HepG2 (cell line): ENCODE data around the gene SCYL1. TPM values are rescaled to one million over a fixed set of nuclear protein-coding genes. Genes with fewer than 3 reads are reported as not detected.

ENCODE experiments used
- ATAC-seq: fragments of 200-7000 bp; cut with Tn5 transposase; 3 replicates; pipeline ENCODE4 v1.9.1; 2020; ENCODE audit warnings: mild to moderate bottlenecking, moderate library complexity
- BruUV-seq: library from RNA; stranded (reverse); fragments of 400-500 nt; replicated peaks from 2 replicates; lab custom pipeline; 2021; lab: Mats Ljungman, UMichigan
- CTCF ChIA-PET: fragments of 300-600 bp; formaldehyde crosslinking; extraction: SDS; loops from one replicate; lab custom pipeline; 2021; ENCODE audit warnings: low total read pairs, inconsistent platforms, low intra/inter-chr PET ratio; lab: Yijun Ruan, JAX
- POLR2A ChIA-PET: fragments of 350-600 bp; sonication (Branson Sonifier 250); formaldehyde crosslinking; loops from one replicate; lab custom pipeline; 2020; ENCODE audit warnings: antibody characterized with exemption, inconsistent platforms; lab: Yijun Ruan, JAX
- DNase-seq: peaks from one replicate; pipeline ENCODE4 v3.0.0-alpha.2; 2015; ENCODE audit warnings: low spot score
- FAIRE-seq: peaks from 3 replicates; lab custom pipeline; 2011; peaks lifted over from hg19 to GRCh38; lab: Jason Lieb, UNC
- H2AFZ ChIP-seq: one replicate; pipeline ENCODE4 v1.6.1; 2011; ENCODE audit warnings: low read length, inconsistent platforms
- H3K27ac ChIP-seq: fragments of 300-600 bp; 3 replicates; pipeline ENCODE4 v1.8.0; 2011; ENCODE audit warnings: mixed run types, mild to moderate bottlenecking, mixed read lengths, low read length, inconsistent platforms; ENCODE audit not compliant: insufficient read depth; ENCODE audit errors: extremely low read length
- H3K27me3 ChIP-seq, 2 experiments: fragments of 200-600 bp in 1 of 2; 2 replicates in 1 of 2; 3 replicates in 1 of 2; pipeline versions ENCODE4 v1.6.0 to v1.8.0; 2011; ENCODE audit warnings: low read length in 2 of 2, mild to moderate bottlenecking in 2 of 2, moderate library complexity in 2 of 2, inconsistent platforms in 1 of 2; ENCODE audit not compliant: insufficient read depth in 2 of 2, control insufficient read depth in 1 of 2
- H3K36me3 ChIP-seq, 2 experiments: fragments of 200-600 bp in 1 of 2; replicated peaks in 1 of 2; 2 replicates in 1 of 2; 3 replicates in 1 of 2; pipeline versions ENCODE4 v1.5.1 to v1.8.0; 2011; ENCODE audit warnings: low read length in 2 of 2, inconsistent platforms in 1 of 2; ENCODE audit not compliant: insufficient read depth in 2 of 2, control insufficient read depth in 1 of 2
- H3K4me1 ChIP-seq: 2 replicates; pipeline ENCODE4 v1.5.1; 2012; ENCODE audit warnings: low read length, inconsistent platforms; ENCODE audit not compliant: insufficient read depth
- H3K4me2 ChIP-seq: 2 replicates; pipeline ENCODE4 v1.6.0; 2011; ENCODE audit warnings: low read depth, low read length, inconsistent platforms
- H3K4me3 ChIP-seq, 3 experiments: fragments of 200-600 bp in 1 of 3; sonication (generic), shearing (Covaris generic) in 1 of 3; replicated peaks in 1 of 3; 2 replicates each; pipeline ENCODE4 v1.5.1; 2011 to 2016; ENCODE audit warnings: low read length in 3 of 3, inconsistent platforms in 2 of 3, low read depth in 2 of 3, mild to moderate bottlenecking in 2 of 3, control low read depth in 1 of 3, mixed read lengths in 1 of 3; ENCODE audit not compliant: insufficient read depth in 1 of 3
- H3K79me2 ChIP-seq: one replicate; pipeline ENCODE4 v1.6.1; 2011; ENCODE audit warnings: low read length, inconsistent platforms; ENCODE audit not compliant: insufficient read depth
- H3K9ac ChIP-seq: 2 replicates; pipeline ENCODE4 v1.6.0; 2011; ENCODE audit warnings: mild to moderate bottlenecking, low read depth, low read length, inconsistent platforms; ENCODE audit not compliant: insufficient read depth
- H3K9me3 ChIP-seq: 2 replicates; pipeline ENCODE4 v1.5.1; 2012; ENCODE audit warnings: mild to moderate bottlenecking, low read length
- H4K20me1 ChIP-seq: 2 replicates; pipeline ENCODE4 v1.6.0; 2011; ENCODE audit warnings: inconsistent platforms, mild to moderate bottlenecking, low read length, moderate library complexity; ENCODE audit not compliant: insufficient read depth
- CEBPG ChIP-seq: IDR thresholded peaks from 2 replicates; pipeline ENCODE4 v1.6.1; 2016
- ETV6 ChIP-seq: sonication (generic); formaldehyde crosslinking; conservative IDR thresholded peaks from 2 replicates; pipeline ENCODE4 v1.4.0; 2020; ENCODE audit warnings: missing genetic modification reagents
- KDM5B ChIP-seq: sonication (generic); formaldehyde crosslinking; IDR thresholded peaks from 2 replicates; pipeline ENCODE4 v1.4.0; 2020; ENCODE audit warnings: missing genetic modification reagents, mild to moderate bottlenecking, borderline replicate concordance
- PRDM15 ChIP-seq: sonication (generic); formaldehyde crosslinking; IDR thresholded peaks from 2 replicates; pipeline ENCODE4 v1.4.0; 2020; ENCODE audit warnings: missing genetic modification reagents
- TEAD3 ChIP-seq: optimal IDR thresholded peaks from 2 replicates; pipeline ENCODE3; 2016; ENCODE audit warnings: borderline replicate concordance
- ZBTB2 ChIP-seq: sonication (generic); formaldehyde crosslinking; IDR thresholded peaks from 2 replicates; pipeline ENCODE4 v1.8.0; 2022; ENCODE audit warnings: low read depth, missing genetic modification reagents
- ZNF337 ChIP-seq: sonication (generic); formaldehyde crosslinking; IDR thresholded peaks from 2 replicates; pipeline ENCODE4 v1.5.1; 2020; ENCODE audit warnings: missing genetic modification reagents, low read depth, mild to moderate bottlenecking, borderline replicate concordance
- ZNF589 ChIP-seq: sonication (generic); formaldehyde crosslinking; conservative IDR thresholded peaks from 2 replicates; pipeline ENCODE4 v1.8.0; 2022; ENCODE audit warnings: mild to moderate bottlenecking, moderate library complexity, missing genetic modification reagents
- ZNF598 ChIP-seq: sonication (generic); formaldehyde crosslinking; IDR thresholded peaks from 2 replicates; pipeline ENCODE4 v1.5.1; 2020; ENCODE audit warnings: mild to moderate bottlenecking, missing genetic modification reagents, borderline replicate concordance
- WGBS: methylation state at CpG from one replicate; pipeline ENCODE4 v1.1.6; 2017; ENCODE audit warnings: low lambda C conversion rate; 5-methylcytosine and 5-hydroxymethylcytosine counted together
- in situ Hi-C: cut with HindIII; loops from 2 replicates; pipeline ENCODE4 v1.10.0; 2017; ENCODE audit warnings: low pct_unique_long_range_greater_than_20kb; ENCODE audit not compliant: extremely low pct_ligation_motif_present
- intact Hi-C: fragments of 100-400 bp; cut with micrococcal nuclease; formaldehyde crosslinking; loops from one replicate; pipeline ENCODE4 v1.10.0; 2022; ENCODE audit not compliant: unreplicated experiment
- polyA plus RNA-seq, 8 experiments: library from polyadenylated mRNA; depleted of rRNA in 3 of 8; stranded (reverse) in 7 of 8; unstranded in 1 of 8; fragments of >200 nt; fragmentation: Illumina TruSeq in 4 of 8; extraction: Trizol in 4 of 8; gene quantifications; 2 replicates each; pipeline versions ENCODE4 v1.2.1 to v1.2.3, GENCODE V29; 2011 to 2016; ENCODE audit warnings: low read depth in 4 of 8, missing spikeins in 1 of 8, mixed read lengths in 1 of 8; ENCODE audit not compliant: insufficient read depth in 1 of 8
- total RNA-seq, 5 experiments: library from RNA; depleted of rRNA; stranded (reverse); fragments of >200 nt; fragmentation: Illumina TruSeq; extraction: Trizol; gene quantifications; 2 replicates each; pipeline ENCODE4 v1.2.3, GENCODE V29; 2016; ENCODE audit warnings: low read depth in 1 of 5
- TF ChIP-seq, protein P1 (sequence below): sonication (generic); formaldehyde crosslinking; IDR thresholded peaks from 2 replicates; pipeline ENCODE4 v1.8.0; 2022; ENCODE audit warnings: mild to moderate bottlenecking, missing genetic modification reagents, moderate library complexity
- TF ChIP-seq, protein P2 (sequence below): sonication (generic); formaldehyde crosslinking; IDR thresholded peaks from 2 replicates; pipeline ENCODE4 v1.4.0; 2020; ENCODE audit warnings: mild to moderate bottlenecking, missing genetic modification reagents

The SCYL1 gene
- total and polyA plus RNA-seq, 2 of the 13 experiments (the other 11 are each of a cell fraction or from before 2014, with no cell fraction given): 65.9 to 103 TPM

DNA sequence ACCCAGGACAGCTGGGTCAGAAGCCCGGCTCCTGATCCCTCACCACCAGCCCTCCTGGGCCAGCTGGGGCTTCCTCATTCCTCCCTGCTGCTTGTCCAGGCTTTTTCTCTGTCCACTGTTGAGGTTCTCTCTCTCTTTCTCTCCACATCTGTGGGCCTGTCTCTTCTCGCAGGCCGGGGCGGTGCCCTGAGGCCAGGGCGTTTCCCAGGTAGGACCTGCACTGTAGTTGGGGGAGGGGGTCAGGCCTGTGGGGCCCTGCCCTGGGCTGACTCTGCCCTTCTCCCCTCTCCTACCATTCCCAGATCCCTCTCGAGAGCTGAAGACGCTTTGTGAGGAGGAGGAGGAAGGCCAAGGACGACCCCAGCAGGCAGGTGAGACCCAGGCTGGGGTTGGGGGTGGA is 55.9 kb downstream of the SCYL1 start (continued):
- TF ChIP-seq PRDM15: no peak
- TF ChIP-seq, all 625 proteins: peak for 0

GRCh38 chr11:65581928-65582327 is 57.0 kb downstream of the SCYL1 start:
- in situ Hi-C loops (no loop called here), intact Hi-C loops (no loop called here)
- ATAC-seq (no peak), DNase-seq (no peak), FAIRE-seq (no peak)
- ChIA-PET CTCF (no interaction called here), POLR2A (interaction anchor here (1.8 kb wide), 1 partner anchor 11 kb away, joined by 5 read pairs; the partner anchor contains the start of gene ZNRD2)
- H4K20me1 ChIP-seq: no peaks in the 10 kb centered on the region
- 0 out of 5 replicates have a peak, but pooled peaks cover 0 to 4% of the 10 kb centered on the region in 2 experiments for H3K36me3 ChIP-seq
- H2AFZ ChIP-seq: no peak overlapping the region
- H3K9me3 ChIP-seq: no peaks in the 10 kb centered on the region
- H3K79me2 ChIP-seq: peaks cover 1% of the 10 kb centered on the region
- H3K4me2 ChIP-seq: no peak overlapping the region
- H3K9ac ChIP-seq: no peak overlapping the region
- WGBS: 84% methylated on average over 3 of the region's 3 CpGs
- H3K27me3 ChIP-seq: no peaks in the 10 kb centered on the region
- H3K4me1 ChIP-seq: peaks cover 35% of the 10 kb centered on the region
- BruUV-seq: no TSS peak
- no peak overlapping the region for H3K27ac ChIP-seq
- no peak overlapping the region for H3K4me3 ChIP-seq
- TF ChIP-seq CEBPG (no peak), ZBTB2 (CRISPR knock-in tag) (no peak), ZNF337 (CRISPR knock-in tag) (no peak), ZNF589 (no peak), TEAD3 (CRISPR knock-in tag) (no peak), KDM5B (CRISPR knock-in tag) (no peak), ETV6 (CRISPR knock-in tag) (no peak), ZNF598 (CRISPR knock-in tag) (no peak)
- TF ChIP-seq, protein P1, sequence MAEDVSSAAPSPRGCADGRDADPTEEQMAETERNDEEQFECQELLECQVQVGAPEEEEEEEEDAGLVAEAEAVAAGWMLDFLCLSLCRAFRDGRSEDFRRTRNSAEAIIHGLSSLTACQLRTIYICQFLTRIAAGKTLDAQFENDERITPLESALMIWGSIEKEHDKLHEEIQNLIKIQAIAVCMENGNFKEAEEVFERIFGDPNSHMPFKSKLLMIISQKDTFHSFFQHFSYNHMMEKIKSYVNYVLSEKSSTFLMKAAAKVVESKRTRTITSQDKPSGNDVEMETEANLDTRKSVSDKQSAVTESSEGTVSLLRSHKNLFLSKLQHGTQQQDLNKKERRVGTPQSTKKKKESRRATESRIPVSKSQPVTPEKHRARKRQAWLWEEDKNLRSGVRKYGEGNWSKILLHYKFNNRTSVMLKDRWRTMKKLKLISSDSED (CRISPR knock-in tag): no peak
- TF ChIP-seq, protein P2, sequence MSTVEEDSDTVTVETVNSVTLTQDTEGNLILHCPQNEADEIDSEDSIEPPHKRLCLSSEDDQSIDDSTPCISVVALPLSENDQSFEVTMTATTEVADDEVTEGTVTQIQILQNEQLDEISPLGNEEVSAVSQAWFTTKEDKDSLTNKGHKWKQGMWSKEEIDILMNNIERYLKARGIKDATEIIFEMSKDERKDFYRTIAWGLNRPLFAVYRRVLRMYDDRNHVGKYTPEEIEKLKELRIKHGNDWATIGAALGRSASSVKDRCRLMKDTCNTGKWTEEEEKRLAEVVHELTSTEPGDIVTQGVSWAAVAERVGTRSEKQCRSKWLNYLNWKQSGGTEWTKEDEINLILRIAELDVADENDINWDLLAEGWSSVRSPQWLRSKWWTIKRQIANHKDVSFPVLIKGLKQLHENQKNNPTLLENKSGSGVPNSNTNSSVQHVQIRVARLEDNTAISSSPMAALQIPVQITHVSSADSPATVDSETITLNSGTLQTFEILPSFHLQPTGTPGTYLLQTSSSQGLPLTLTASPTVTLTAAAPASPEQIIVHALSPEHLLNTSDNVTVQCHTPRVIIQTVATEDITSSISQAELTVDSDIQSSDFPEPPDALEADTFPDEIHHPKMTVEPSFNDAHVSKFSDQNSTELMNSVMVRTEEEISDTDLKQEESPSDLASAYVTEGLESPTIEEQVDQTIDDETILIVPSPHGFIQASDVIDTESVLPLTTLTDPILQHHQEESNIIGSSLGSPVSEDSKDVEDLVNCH (CRISPR knock-in tag): no peak
